Liver (tissue), 9 donors: ENCODE results near the gene PAOX. TPM values are rescaled to one million over a fixed set of nuclear protein-coding genes. Genes with fewer than 3 reads are reported as not detected.
"Not testable (repeated sequence)": the region's sequence is repeated elsewhere in the genome, so short reads cannot be mapped to it uniquely, and the experiment has no call there.

Experiments
- DNase-seq: peaks from one replicate; pipeline ENCODE4 v3.0.0-alpha.2; 2017; ENCODE audit warnings: low spot score
- H3K27ac ChIP-seq, 2 donors: one replicate each; pipeline ENCODE4 v1.7.0; 2013; ENCODE audit warnings: inconsistent platforms in 2 of 2, low read length in 2 of 2, control low read depth in 1 of 2, low read depth in 1 of 2, mild to moderate bottlenecking in 1 of 2
- H3K27me3 ChIP-seq, 4 donors: one replicate each; pipeline versions ENCODE4 v1.6.1 to v1.7.0; 2013; ENCODE audit warnings: low read length in 3 of 4, inconsistent platforms in 1 of 4, mild to moderate bottlenecking in 1 of 4, moderate library complexity in 1 of 4; ENCODE audit not compliant: control insufficient read depth in 4 of 4, insufficient read depth in 4 of 4
- H3K36me3 ChIP-seq, 4 donors: one replicate each; pipeline versions ENCODE4 v1.6.1 to v1.7.0; 2013; ENCODE audit warnings: low read length in 3 of 4, mild to moderate bottlenecking in 3 of 4, low read depth in 1 of 4, moderate library complexity in 1 of 4; ENCODE audit not compliant: control insufficient read depth in 4 of 4, insufficient read depth in 3 of 4
- H3K4me1 ChIP-seq, 4 donors: one replicate each; pipeline versions ENCODE4 v1.6.1 to v1.7.0; 2013; ENCODE audit warnings: low read length in 3 of 4, mild to moderate bottlenecking in 3 of 4, moderate library complexity in 1 of 4; ENCODE audit not compliant: control insufficient read depth in 4 of 4, insufficient read depth in 4 of 4
- H3K4me3 ChIP-seq, 3 donors: one replicate each; pipeline versions ENCODE4 v1.6.1 to v1.7.0; 2013; ENCODE audit warnings: low read length in 3 of 3, control low read depth in 1 of 3, low read depth in 1 of 3, mild to moderate bottlenecking in 1 of 3
- H3K9ac ChIP-seq, 2 donors: one replicate each; pipeline ENCODE4 v1.7.0; 2013; ENCODE audit warnings: low read length in 2 of 2, mild to moderate bottlenecking in 2 of 2, moderate library complexity in 2 of 2, control low read depth in 1 of 2, low read depth in 1 of 2
- H3K9me3 ChIP-seq, 4 donors: one replicate each; pipeline versions ENCODE4 v1.6.1 to v1.7.0; 2013; ENCODE audit warnings: low read length in 3 of 4; ENCODE audit not compliant: control insufficient read depth in 4 of 4
- ATF3 ChIP-seq: IDR thresholded peaks from 2 replicates; pipeline ENCODE4 v1.6.1; 2016; ENCODE audit warnings: antibody characterized with exemption
- EGR1 ChIP-seq, 2 donors: IDR thresholded peaks; 2 replicates each; pipeline ENCODE4 v1.6.1; 2016 to 2018; ENCODE audit warnings: antibody characterized with exemption in 2 of 2, low read depth in 2 of 2
- FOXA1 ChIP-seq: IDR thresholded peaks from 2 replicates; pipeline ENCODE4 v1.6.1; 2016; ENCODE audit warnings: antibody characterized with exemption
- GABPA ChIP-seq, 2 donors: IDR thresholded peaks in 1 of 2; conservative IDR thresholded peaks in 1 of 2; 2 replicates each; pipeline ENCODE4 v1.6.1; 2016; ENCODE audit warnings: antibody characterized with exemption in 2 of 2, mild to moderate bottlenecking in 1 of 2, moderate library complexity in 1 of 2
- HNF4A ChIP-seq, 2 donors: conservative IDR thresholded peaks; 2 replicates each; pipeline ENCODE4 v1.6.1; 2016; ENCODE audit warnings: antibody characterized with exemption in 2 of 2, mild to moderate bottlenecking in 2 of 2
- HNF4G ChIP-seq: IDR thresholded peaks from 2 replicates; pipeline ENCODE4 v1.6.1; 2016; ENCODE audit warnings: antibody characterized with exemption
- JUND ChIP-seq, 2 donors: IDR thresholded peaks; 2 replicates each; pipeline ENCODE4 v1.6.1; 2016; ENCODE audit warnings: antibody characterized with exemption in 2 of 2
- MAX ChIP-seq: IDR thresholded peaks from 2 replicates; pipeline ENCODE4 v1.6.1; 2016; ENCODE audit warnings: antibody characterized with exemption
- NR2F2 ChIP-seq: IDR thresholded peaks from 2 replicates; pipeline ENCODE4 v1.6.1; 2016; ENCODE audit warnings: antibody characterized with exemption
- REST ChIP-seq: IDR thresholded peaks from 2 replicates; pipeline ENCODE4 v1.6.1; 2016; ENCODE audit warnings: antibody characterized with exemption, mild to moderate bottlenecking
- RXRA ChIP-seq, 2 donors: IDR thresholded peaks; 2 replicates each; pipeline ENCODE4 v1.6.1; 2017 to 2018; ENCODE audit warnings: antibody characterized with exemption in 2 of 2, mild to moderate bottlenecking in 1 of 2
- SP1 ChIP-seq: IDR thresholded peaks from 2 replicates; pipeline ENCODE4 v1.6.1; 2018; ENCODE audit warnings: antibody characterized with exemption, mild to moderate bottlenecking
- TAF1 ChIP-seq: conservative IDR thresholded peaks from 2 replicates; pipeline ENCODE4 v1.6.1; 2016; ENCODE audit warnings: antibody characterized with exemption, mild to moderate bottlenecking
- ZBTB33 ChIP-seq: IDR thresholded peaks from 2 replicates; pipeline ENCODE4 v1.6.1; 2016; ENCODE audit warnings: antibody characterized with exemption
- WGBS: extraction: QIAGEN DNeasy Blood & Tissue Kit; methylation state at CpG from one replicate; pipeline ENCODE4 v1.1.7; 2013; 5-methylcytosine and 5-hydroxymethylcytosine counted together
- polyA plus RNA-seq, 2 donors: library from polyadenylated mRNA; stranded (reverse) in 1 of 2; unstranded in 1 of 2; fragments of 200-250 nt in 1 of 2; fragments of >200 nt in 1 of 2; fragmentation: Nextera tagmentation in 1 of 2; extraction: Ambion mirVana in 1 of 2; gene quantifications; one replicate each; pipeline versions ENCODE4 v1.2.1 to v1.2.3, GENCODE V29; 2013 to 2015
- total RNA-seq, 2 donors: library from RNA; depleted of rRNA; stranded (reverse); fragments of >200 nt; gene quantifications; one replicate each; pipeline ENCODE4 v1.2.3, GENCODE V29; 2014
- donor health status: healthy.
- donor health status: healthy.
- donor health status: healthy.
- donor health status: healthy.
- donor health status: healthy.

Gene PAOX
- total and polyA plus RNA-seq, 4 donors, result 4.8 to 17.8 (median 13.3) TPM

GRCh38 chr10:133385214-133385613, 6.2 kb downstream of the PAOX start:
- Histone ChIP-seq H3K27ac (no peak overlapping the region), H3K27me3 (no peaks in the 10 kb centered on the region), H3K4me3 (no peak overlapping the region), H3K4me1 (peaks cover 0 to 9% (median under 1%) of the 10 kb centered on the region in 4 donors), H3K36me3 (peaks cover 0 to 21% (median 13%) of the 10 kb centered on the region in 4 donors), H3K9me3 (no peaks in the 10 kb centered on the region), H3K9ac (no peak overlapping the region)
- TF ChIP-seq FOXA1 (no peak), HNF4A (conservative IDR thresholded peaks at IDR 0.05) (no peak), TAF1 (no peak)
- 98% methylated on average over 2 of the region's 2 CpGs for WGBS
- no peak for DNase-seq

- 98% methylated on average over 4 of the region's 4 CpGs for WGBS
- not testable (repeated sequence) for H3K9me3 ChIP-seq, DNase-seq, H3K27me3 ChIP-seq, H3K9ac ChIP-seq, H3K27ac ChIP-seq, H3K4me3 ChIP-seq, H3K4me1 ChIP-seq
- H3K36me3 ChIP-seq, result peaks cover 0 to 22% (median 16%) of the 10 kb centered on the region in 4 donors
Observed at GRCh38 chr10:133386951-133387350, 7.9 kb downstream of the PAOX start.

- no peak overlapping the region for H3K9ac ChIP-seq
- no peak overlapping the region for H3K27ac ChIP-seq
- peaks cover 0 to 22% (median 15%) of the 10 kb centered on the region in 4 donors for H3K36me3 ChIP-seq
- peaks cover 0 to 4% (median under 1%) of the 10 kb centered on the region in 4 donors for H3K4me1 ChIP-seq
- no peak for DNase-seq
- H3K27me3 ChIP-seq, result no peaks in the 10 kb centered on the region
- H3K9me3 ChIP-seq, result no peaks in the 10 kb centered on the region
- TF ChIP-seq NR2F2 (no peak), REST (no peak), HNF4A (conservative IDR thresholded peaks at IDR 0.05) (no peak)
- H3K4me3 ChIP-seq, result no peak overlapping the region
- WGBS, result 87% methylated on average over 17 of the region's 17 CpGs
Observed at GRCh38 chr10:133388236-133388972, 9.3 kb downstream of the PAOX start.

GRCh38 chr10:133388973-133389818, 10.1 kb downstream of the PAOX start:
- H3K27ac ChIP-seq, result peak overlapping the region in 1 of 2 donors; percentile 28
- TF ChIP-seq HNF4A (conservative IDR thresholded peaks at IDR 0.05) (no peak), HNF4G (no peak), RXRA (IDR thresholded peaks at IDR 0.05) (no peak), GABPA (IDR thresholded peaks at IDR 0.05 in 1 of 2, conservative IDR thresholded peaks at IDR 0.05 in 1 of 2) (no peak), SP1 (no peak), EGR1 (IDR thresholded peaks at IDR 0.05; ENCODE audit: low read depth in 2 of 2) (no peak), MAX (no peak), ZBTB33 (no peak), TAF1 (no peak), JUND (IDR thresholded peaks at IDR 0.05) (no peak), ATF3 (no peak), NR2F2 (no peak), FOXA1 (no peak)

More at GRCh38 chr10:133388973-133389818, 10.1 kb downstream of the PAOX start:
- no peaks in the 10 kb centered on the region for H3K9me3 ChIP-seq
- H3K4me1 ChIP-seq, result peaks cover 0 to 6% (median 2%) of the 10 kb centered on the region in 4 donors
- peaks cover 0 to 17% (median 10%) of the 10 kb centered on the region in 4 donors for H3K36me3 ChIP-seq
- no peak for DNase-seq
- H3K9ac ChIP-seq, result no peak overlapping the region
- no peak overlapping the region for H3K4me3 ChIP-seq
- no peaks in the 10 kb centered on the region for H3K27me3 ChIP-seq
- 81% methylated on average over 39 of the region's 39 CpGs for WGBS
